Smooth muscle cell (in vitro differentiated cells): ENCODE data around the gene MRPL38. TPM values are rescaled to one million over a fixed set of nuclear protein-coding genes. Genes with fewer than 3 reads are reported as not detected.

ENCODE experiments used
- DNase-seq: peaks from one replicate; lab custom pipeline; 2025; ENCODE audit not compliant: unreplicated experiment; lab: John Stamatoyannopoulos, UW
- H2AFZ ChIP-seq: fragments of 200-600 bp; sonication (generic); 2 replicates; pipeline ENCODE4 v1.6.0; 2016; ENCODE audit warnings: antibody characterized with exemption, low read depth, mild to moderate bottlenecking
- H3F3A ChIP-seq: fragments of 200-600 bp; sonication (generic); 2 replicates; pipeline ENCODE4 v1.6.0; 2017; ENCODE audit warnings: antibody characterized with exemption, low read depth
- H3K27ac ChIP-seq: fragments of 200-600 bp; sonication (generic); 2 replicates; pipeline ENCODE4 v1.5.1; 2016; ENCODE audit warnings: low read depth, mild to moderate bottlenecking
- H3K27me3 ChIP-seq: fragments of 200-600 bp; sonication (generic); 2 replicates; pipeline ENCODE4 v1.6.1; 2016; ENCODE audit warnings: low read depth, mild to moderate bottlenecking
- H3K36me3 ChIP-seq: fragments of 200-600 bp; sonication (generic); 2 replicates; pipeline ENCODE4 v1.5.1; 2016; ENCODE audit warnings: low read depth
- H3K4me1 ChIP-seq: fragments of 200-600 bp; sonication (generic); 2 replicates; pipeline ENCODE4 v1.5.1; 2016; ENCODE audit warnings: low read depth
- H3K4me2 ChIP-seq: fragments of 200-600 bp; sonication (generic); 2 replicates; pipeline ENCODE4 v1.6.0; 2016; ENCODE audit warnings: mild to moderate bottlenecking
- H3K4me3 ChIP-seq: fragments of 200-600 bp; sonication (generic); 2 replicates; pipeline ENCODE4 v1.5.1; 2016; ENCODE audit warnings: mild to moderate bottlenecking
- H3K79me2 ChIP-seq: fragments of 200-600 bp; sonication (generic); 2 replicates; pipeline ENCODE4 v1.6.0; 2016; ENCODE audit warnings: low read depth, mild to moderate bottlenecking
- H3K9ac ChIP-seq: fragments of 200-600 bp; sonication (generic); 2 replicates; pipeline ENCODE4 v1.6.0; 2016; ENCODE audit warnings: low read depth
- H3K9me3 ChIP-seq: fragments of 200-600 bp; sonication (generic); replicated peaks from 2 replicates; pipeline ENCODE4 v1.5.1; 2016; ENCODE audit warnings: low read depth
- H4K20me1 ChIP-seq: fragments of 200-600 bp; sonication (generic); 2 replicates; pipeline ENCODE4 v1.6.0; 2016; ENCODE audit warnings: low read depth
- WGBS: methylation state at CpG from one replicate; pipeline ENCODE4 v1.1.7; 2016; ENCODE audit warnings: low lambda C conversion rate; 5-methylcytosine and 5-hydroxymethylcytosine counted together
- polyA plus RNA-seq: library from polyadenylated mRNA; unstranded; fragments of >200 nt; fragmentation: Nextera tagmentation; extraction: Ambion mirVana; gene quantifications from 2 replicates; pipeline ENCODE4 v1.2.1, GENCODE V29; 2016
- total RNA-seq: library from RNA; depleted of rRNA; stranded (reverse); fragments of >200 nt; gene quantifications from 2 replicates; pipeline ENCODE4 v1.2.3, GENCODE V29; 2014
- TF ChIP-seq, protein P1 (sequence below): fragments of 200-600 bp; sonication (generic); IDR thresholded peaks from 2 replicates; pipeline ENCODE4 v1.5.1; 2017; ENCODE audit warnings: borderline replicate concordance, mild to moderate bottlenecking, antibody characterized with exemption; ENCODE audit not compliant: insufficient read depth, poor library complexity, severe bottlenecking

MRPL38 gene
- total and polyA plus RNA-seq, 2 experiments from 2014 or later = 48.4 to 90.5 TPM

GRCh38 chr17:75906143-75906884 lies 1.6 kb upstream of the MRPL38 start:
- Histone ChIP-seq H2AFZ (no peak overlapping the region), H4K20me1 (no peaks in the 10 kb centered on the region), H3K4me1 (peaks cover 16% of the 10 kb centered on the region), H3K9ac (no peak overlapping the region), H3K4me3 (no peak overlapping the region), H3K79me2 (peaks cover 7% of the 10 kb centered on the region), H3K27ac (no peak overlapping the region), H3K9me3 (no peaks in the 10 kb centered on the region), H3K36me3 (no peaks in the 10 kb centered on the region), H3F3A (peaks cover 4% of the 10 kb centered on the region), H3K27me3 (no peaks in the 10 kb centered on the region), H3K4me2 (no peak overlapping the region)
- DNase-seq = no peak
- WGBS = 85% methylated on average over 10 of the region's 10 CpGs
- TF ChIP-seq, protein P1, sequence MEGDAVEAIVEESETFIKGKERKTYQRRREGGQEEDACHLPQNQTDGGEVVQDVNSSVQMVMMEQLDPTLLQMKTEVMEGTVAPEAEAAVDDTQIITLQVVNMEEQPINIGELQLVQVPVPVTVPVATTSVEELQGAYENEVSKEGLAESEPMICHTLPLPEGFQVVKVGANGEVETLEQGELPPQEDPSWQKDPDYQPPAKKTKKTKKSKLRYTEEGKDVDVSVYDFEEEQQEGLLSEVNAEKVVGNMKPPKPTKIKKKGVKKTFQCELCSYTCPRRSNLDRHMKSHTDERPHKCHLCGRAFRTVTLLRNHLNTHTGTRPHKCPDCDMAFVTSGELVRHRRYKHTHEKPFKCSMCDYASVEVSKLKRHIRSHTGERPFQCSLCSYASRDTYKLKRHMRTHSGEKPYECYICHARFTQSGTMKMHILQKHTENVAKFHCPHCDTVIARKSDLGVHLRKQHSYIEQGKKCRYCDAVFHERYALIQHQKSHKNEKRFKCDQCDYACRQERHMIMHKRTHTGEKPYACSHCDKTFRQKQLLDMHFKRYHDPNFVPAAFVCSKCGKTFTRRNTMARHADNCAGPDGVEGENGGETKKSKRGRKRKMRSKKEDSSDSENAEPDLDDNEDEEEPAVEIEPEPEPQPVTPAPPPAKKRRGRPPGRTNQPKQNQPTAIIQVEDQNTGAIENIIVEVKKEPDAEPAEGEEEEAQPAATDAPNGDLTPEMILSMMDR = no peak

DNA sequence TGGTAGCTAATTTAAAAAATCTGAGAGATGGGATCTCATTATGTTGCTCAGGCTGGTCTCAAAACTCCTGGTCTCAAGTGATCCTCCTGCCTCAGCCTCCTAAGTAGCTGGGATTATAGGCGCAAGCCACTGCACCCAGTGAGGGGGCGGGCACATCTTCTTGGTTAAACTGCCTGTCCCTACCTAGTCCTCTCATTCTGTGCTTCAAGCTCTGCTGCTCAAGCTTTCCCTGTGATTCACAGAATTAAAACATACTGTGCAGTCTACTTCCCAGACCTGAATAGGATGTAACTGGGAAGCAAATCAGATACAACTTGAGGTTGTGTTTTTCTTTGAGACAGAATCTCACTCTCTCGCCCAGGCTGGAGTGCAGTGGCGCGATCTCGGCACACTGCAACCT lies 2.3 kb downstream of the MRPL38 start:
- Histone ChIP-seq H2AFZ (no peak overlapping the region), H3K9ac (no peak overlapping the region), H4K20me1 (no peaks in the 10 kb centered on the region), H3K79me2 (peaks cover 7% of the 10 kb centered on the region), H3K27ac (no peak overlapping the region), H3K36me3 (no peaks in the 10 kb centered on the region), H3K4me2 (no peak overlapping the region), H3K27me3 (no peaks in the 10 kb centered on the region), H3K9me3 (no peaks in the 10 kb centered on the region), H3K4me1 (peaks cover 9% of the 10 kb centered on the region), H3F3A (peaks cover 14% of the 10 kb centered on the region), H3K4me3 (no peak overlapping the region)
- 96% methylated on average over 6 of the region's 6 CpGs for WGBS
- TF ChIP-seq, protein P1 = no peak
- DNase-seq = no peak

- no peak overlapping the region for H3K27ac ChIP-seq
- H3F3A ChIP-seq = peaks cover 16% of the 10 kb centered on the region
- whole genome bisulfite sequencing = 95% methylated on average over 18 of the region's 18 CpGs
Observed at GRCh38 chr17:75901727-75902126, 3.0 kb downstream of the MRPL38 start.

More at GRCh38 chr17:75901727-75902126, 3.0 kb downstream of the MRPL38 start:
- TF ChIP-seq, protein P1 = no peak
- Histone ChIP-seq H3K79me2 (peaks cover 7% of the 10 kb centered on the region), H3K4me1 (peaks cover 9% of the 10 kb centered on the region), H3K27me3 (no peaks in the 10 kb centered on the region), H3K9me3 (no peaks in the 10 kb centered on the region), H3K4me3 (no peak overlapping the region), H2AFZ (no peak overlapping the region), H3K36me3 (no peaks in the 10 kb centered on the region), H3K9ac (no peak overlapping the region), H3K4me2 (no peak overlapping the region), H4K20me1 (no peaks in the 10 kb centered on the region)
- DNase-seq = no peak
